Suprapubic skin (tissue), 3 donors: ENCODE results near the gene SLC35F1.

Experiments used
- EP300 ChIP-seq: sonication (generic); formaldehyde crosslinking; IDR thresholded peaks from one replicate; pipeline ENCODE4 v1.6.1; 2017; ENCODE audit warnings: antibody characterized with exemption
- POLR2A ChIP-seq, 2 donors: fragments of 450-650 bp; IDR thresholded peaks; one replicate each; pipeline ENCODE4 v1.6.1; 2017; ENCODE audit warnings: antibody characterized with exemption in 2 of 2, mild to moderate bottlenecking in 2 of 2, moderate library complexity in 2 of 2
- TF ChIP-seq, protein P1 (sequence below), 2 donors: fragments of 200-600 bp in 1 of 2; fragments of 450-650 bp in 1 of 2; sonication (generic) in 1 of 2; IDR thresholded peaks; one replicate each; pipeline ENCODE4 v1.5.1; 2016 to 2019; ENCODE audit warnings: antibody characterized with exemption in 2 of 2, mild to moderate bottlenecking in 1 of 2, moderate library complexity in 1 of 2

DNA sequence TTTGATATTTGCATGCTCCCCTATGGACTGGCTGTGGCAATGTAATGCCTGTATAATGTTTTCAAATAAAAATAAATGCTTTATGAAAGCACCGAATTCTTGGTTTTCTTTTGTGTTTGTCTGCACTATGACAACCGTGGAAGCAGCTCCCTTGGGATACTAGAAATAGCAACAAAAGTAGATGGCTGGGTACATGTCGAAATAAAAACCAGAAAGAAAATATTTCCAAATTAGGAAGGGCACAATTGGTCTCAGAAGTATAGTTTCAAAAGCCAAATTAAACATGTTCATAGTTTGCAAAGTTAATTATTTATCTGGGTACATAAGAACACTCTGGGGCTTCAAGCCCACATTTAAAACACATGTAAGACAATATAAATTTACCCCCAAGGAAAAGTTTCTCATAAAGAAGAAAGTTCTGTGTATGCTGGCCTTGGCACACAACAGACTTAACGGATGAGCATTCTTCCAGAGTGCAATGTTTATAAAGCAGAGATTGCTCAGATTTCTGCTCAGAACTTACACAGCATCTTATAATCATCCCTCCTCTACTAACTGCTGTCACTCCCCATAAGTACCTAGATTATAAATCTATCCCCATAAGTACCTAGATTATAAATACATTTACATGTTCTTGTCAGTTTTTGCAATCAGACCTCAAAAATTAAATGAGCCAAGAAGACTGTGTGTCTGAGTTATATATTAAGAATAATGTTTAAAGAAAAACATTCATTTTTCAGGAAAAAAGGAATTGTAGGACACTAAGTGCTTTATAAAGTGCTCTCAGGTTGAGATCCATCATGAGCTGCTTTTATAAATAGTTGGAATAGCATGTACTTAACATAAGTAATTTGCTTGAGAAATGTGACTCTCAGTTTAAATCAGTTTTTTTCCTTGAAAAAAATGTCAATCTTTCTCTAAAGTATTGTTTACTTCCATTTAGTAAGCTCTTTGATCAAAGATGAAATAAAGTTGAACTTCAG lies 410.8 kb downstream of the SLC35F1 start:
- TF ChIP-seq, protein P1, sequence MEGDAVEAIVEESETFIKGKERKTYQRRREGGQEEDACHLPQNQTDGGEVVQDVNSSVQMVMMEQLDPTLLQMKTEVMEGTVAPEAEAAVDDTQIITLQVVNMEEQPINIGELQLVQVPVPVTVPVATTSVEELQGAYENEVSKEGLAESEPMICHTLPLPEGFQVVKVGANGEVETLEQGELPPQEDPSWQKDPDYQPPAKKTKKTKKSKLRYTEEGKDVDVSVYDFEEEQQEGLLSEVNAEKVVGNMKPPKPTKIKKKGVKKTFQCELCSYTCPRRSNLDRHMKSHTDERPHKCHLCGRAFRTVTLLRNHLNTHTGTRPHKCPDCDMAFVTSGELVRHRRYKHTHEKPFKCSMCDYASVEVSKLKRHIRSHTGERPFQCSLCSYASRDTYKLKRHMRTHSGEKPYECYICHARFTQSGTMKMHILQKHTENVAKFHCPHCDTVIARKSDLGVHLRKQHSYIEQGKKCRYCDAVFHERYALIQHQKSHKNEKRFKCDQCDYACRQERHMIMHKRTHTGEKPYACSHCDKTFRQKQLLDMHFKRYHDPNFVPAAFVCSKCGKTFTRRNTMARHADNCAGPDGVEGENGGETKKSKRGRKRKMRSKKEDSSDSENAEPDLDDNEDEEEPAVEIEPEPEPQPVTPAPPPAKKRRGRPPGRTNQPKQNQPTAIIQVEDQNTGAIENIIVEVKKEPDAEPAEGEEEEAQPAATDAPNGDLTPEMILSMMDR (IDR thresholded peaks at IDR 0.05): no peak
- TF ChIP-seq POLR2A (IDR thresholded peaks at IDR 0.05) (no peak), EP300 (no peak)
